ENCODE measurements around the gene POC1A. TPM values are rescaled to one million over a fixed set of nuclear protein-coding genes. Genes with fewer than 3 reads are reported as not detected.
"Not testable (repeated sequence)": the region's sequence is repeated elsewhere in the genome, so short reads cannot be mapped to it uniquely, and the experiment has no call there.

The POC1A gene
- total and polyA plus RNA-seq, 2 donors (not counting 3 experiments of a cell fraction or from before 2014, with no cell fraction given) = 14.8 to 19.4 TPM

- BruUV-seq (replicated peaks); H3K4me1 ChIP-seq (ENCODE audit: control insufficient read depth, extremely low read depth, insufficient read depth, low read length); H3K9me3 ChIP-seq (replicated peaks; ENCODE audit: control insufficient read depth, insufficient read depth, low read length); H3K79me2 ChIP-seq (ENCODE audit: control insufficient read depth, insufficient read depth, low read length); POLR2A ChIA-PET; FAIRE-seq; H3K9me1 ChIP-seq (replicated peaks; ENCODE audit: control insufficient read depth, extremely low read depth, insufficient read depth, low read length); DNase-seq (ENCODE audit: low read depth, low spot score); H4K20me1 ChIP-seq (replicated peaks; ENCODE audit: control insufficient read depth, extremely low read depth, insufficient read depth, low read length); H3K27me3 ChIP-seq (ENCODE audit: control insufficient read depth in 2 of 2, insufficient read depth in 2 of 2, low read length in 2 of 2); H3K36me3 ChIP-seq (ENCODE audit: control insufficient read depth in 2 of 2, extremely low read depth in 1 of 2, insufficient read depth in 2 of 2, low read length in 2 of 2); H3K4me3 ChIP-seq (replicated peaks in 1 of 3; ENCODE audit: insufficient read depth in 1 of 3, low read depth in 1 of 3, low read length in 3 of 3); H3K9ac ChIP-seq (replicated peaks; ENCODE audit: extremely low read depth, insufficient read depth, low read length); H3K4me2 ChIP-seq (ENCODE audit: insufficient read depth, low read length); H2AFZ ChIP-seq (ENCODE audit: low read depth, low read length); intact Hi-C loops (cut with micrococcal nuclease); dilution Hi-C loops (cut with MboI; ENCODE audit: extremely low pct_ligation_motif_present, low sequenced_read_pairs); H3K27ac ChIP-seq (ENCODE audit: insufficient read depth, low read depth, low read length): not testable (repeated sequence)
- CTCF ChIA-PET = interaction anchor here (3.2 kb wide), 1 partner anchor 19 kb away, joined by 13 read pairs; no protein-coding TSS in a partner anchor
Measured at GRCh38 chr3:52033748-52034147, 120.5 kb downstream of the POC1A start.

- ChIA-PET CTCF (interaction anchor here (0.6 to 3.2 kb wide), 4 partner anchors 11 to 28 kb away, joined by 3 to 13 read pairs (median 3); no protein-coding TSS in a partner anchor), POLR2A (no interaction called here)
- FAIRE-seq (no peak), DNase-seq (ENCODE audit: low read depth, low spot score) (no peak)
- Histone ChIP-seq H3K9me3 (replicated peaks; ENCODE audit: control insufficient read depth, insufficient read depth, low read length) (no peaks in the 10 kb centered on the region), H3K79me2 (ENCODE audit: control insufficient read depth, insufficient read depth, low read length) (no peaks in the 10 kb centered on the region), H2AFZ (ENCODE audit: low read depth, low read length) (no peak overlapping the region), H3K4me1 (ENCODE audit: control insufficient read depth, extremely low read depth, insufficient read depth, low read length) (no peaks in the 10 kb centered on the region), H3K36me3 (ENCODE audit: control insufficient read depth in 2 of 2, extremely low read depth in 1 of 2, insufficient read depth in 2 of 2, low read length in 2 of 2) (no peaks in the 10 kb centered on the region), H3K4me3 (replicated peaks in 1 of 3; ENCODE audit: insufficient read depth in 1 of 3, low read depth in 1 of 3, low read length in 3 of 3) (no peak overlapping the region), H3K27me3 (ENCODE audit: control insufficient read depth in 2 of 2, insufficient read depth in 2 of 2, low read length in 2 of 2) (no peaks in the 10 kb centered on the region), H3K27ac (ENCODE audit: insufficient read depth, low read depth, low read length) (no peak overlapping the region), H3K4me2 (ENCODE audit: insufficient read depth, low read length) (no peak overlapping the region), H3K9me1 (replicated peaks; ENCODE audit: control insufficient read depth, extremely low read depth, insufficient read depth, low read length) (no peaks in the 10 kb centered on the region), H3K9ac (replicated peaks; ENCODE audit: extremely low read depth, insufficient read depth, low read length) (no peak overlapping the region), H4K20me1 (replicated peaks; ENCODE audit: control insufficient read depth, extremely low read depth, insufficient read depth, low read length) (no peaks in the 10 kb centered on the region)
- no peak for TF ChIP-seq FOS (IDR thresholded peaks at IDR 0.05; ENCODE audit: borderline replicate concordance, insufficient read depth, low read length)
- TF ChIP-seq POLR2A (IDR thresholded peaks at IDR 0.05; ENCODE audit: low read depth, low read length) = no peak
- no peak for TF ChIP-seq POLR2AphosphoS5 (IDR thresholded peaks at IDR 0.05; ENCODE audit: insufficient read depth, low read depth, low read length)
- no peak for TF ChIP-seq GATA2 (IDR thresholded peaks at IDR 0.05; ENCODE audit: insufficient read depth, insufficient read length, low read depth, low read length)
- no peak for TF ChIP-seq MAX (IDR thresholded peaks at IDR 0.05; ENCODE audit: insufficient read depth, insufficient read length)
- TF ChIP-seq MYC (IDR thresholded peaks at IDR 0.05; ENCODE audit: low read depth, low read length) = no peak
- no peak for TF ChIP-seq JUN (IDR thresholded peaks at IDR 0.05; ENCODE audit: borderline replicate concordance, insufficient read depth, insufficient read length, low read depth)
- TF ChIP-seq EZH2 (IDR thresholded peaks at IDR 0.05; ENCODE audit: borderline replicate concordance, low read depth, low read length, severe bottlenecking) = no peak
- dilution Hi-C loops (cut with MboI; ENCODE audit: extremely low pct_ligation_motif_present, low sequenced_read_pairs) = no loop called here
- no TSS peak for BruUV-seq (replicated peaks)
- intact Hi-C loops (cut with micrococcal nuclease) = no loop called here
Measured at GRCh38 chr3:52032702-52033408, 121.4 kb downstream of the POC1A start.

Measured in endothelial cell of umbilical vein (primary cell).